CD14-positive monocyte (primary cell): ENCODE data around the gene DENND1A. TPM values are rescaled to one million over a fixed set of nuclear protein-coding genes. Genes with fewer than 3 reads are reported as not detected.

Experiments used
- DNase-seq, 3 donors: peaks; one replicate each; pipeline ENCODE4 v3.0.0-alpha.2; 2011 to 2022
- H2AFZ ChIP-seq: 2 replicates; pipeline ENCODE4 v1.6.0; 2012; ENCODE audit warnings: mild to moderate bottlenecking, low read depth, low read length, inconsistent platforms; ENCODE audit not compliant: insufficient read depth, poor library complexity, severe bottlenecking
- H3K27ac ChIP-seq, 2 donors: 1 replicate in 1 of 2; 2 replicates in 1 of 2; pipeline ENCODE4 v1.5.1; 2012 to 2013; ENCODE audit warnings: low read length in 2 of 2, control low read depth in 1 of 2, inconsistent platforms in 1 of 2, low read depth in 1 of 2, mild to moderate bottlenecking in 1 of 2
- H3K27me3 ChIP-seq, 2 donors: one replicate each; pipeline versions ENCODE4 v1.6.0 to v1.6.1; 2011 to 2013; ENCODE audit warnings: low read length in 2 of 2; ENCODE audit not compliant: control insufficient read depth in 2 of 2, insufficient read depth in 2 of 2
- H3K36me3 ChIP-seq, 2 donors: replicated peaks in 1 of 2; 1 replicate in 1 of 2; 2 replicates in 1 of 2; pipeline versions ENCODE4 v1.5.1 to v1.6.1; 2012 to 2013; ENCODE audit warnings: low read length in 2 of 2, control low read depth in 1 of 2, inconsistent platforms in 1 of 2, mild to moderate bottlenecking in 1 of 2; ENCODE audit not compliant: insufficient read depth in 2 of 2, control insufficient read depth in 1 of 2
- H3K4me1 ChIP-seq, 2 donors: 1 replicate in 1 of 2; 2 replicates in 1 of 2; pipeline versions ENCODE4 v1.5.1 to v1.6.1; 2012 to 2013; ENCODE audit warnings: low read length in 2 of 2, control low read depth in 1 of 2, inconsistent platforms in 1 of 2, mild to moderate bottlenecking in 1 of 2, moderate library complexity in 1 of 2; ENCODE audit not compliant: insufficient read depth in 2 of 2, control insufficient read depth in 1 of 2
- H3K4me2 ChIP-seq: replicated peaks from 2 replicates; pipeline ENCODE3; 2012; ENCODE audit warnings: low read length, moderate library complexity, mild to moderate bottlenecking; ENCODE audit not compliant: poor library complexity, severe bottlenecking; ENCODE audit errors: extremely low read depth
- H3K4me3 ChIP-seq, 3 experiments: fragments of 200-600 bp in 1 of 3; sonication (generic) in 1 of 3; replicated peaks in 1 of 3; 1 replicate in 2 of 3; 2 replicates in 1 of 3; pipeline ENCODE4 v1.5.1; 2011 to 2013; ENCODE audit warnings: low read length in 3 of 3, mild to moderate bottlenecking in 3 of 3, control low read depth in 2 of 3, low read depth in 2 of 3, inconsistent platforms in 1 of 3, moderate library complexity in 1 of 3
- H3K79me2 ChIP-seq: 2 replicates; pipeline ENCODE4 v1.6.0; 2012; ENCODE audit warnings: mild to moderate bottlenecking, control low read depth, inconsistent platforms, low read length, moderate library complexity; ENCODE audit not compliant: insufficient read depth
- H3K9ac ChIP-seq: 2 replicates; pipeline ENCODE4 v1.6.0; 2017; ENCODE audit warnings: low read length, mild to moderate bottlenecking; ENCODE audit not compliant: insufficient read depth, poor library complexity, severe bottlenecking
- H3K9me3 ChIP-seq, 2 donors: replicated peaks in 1 of 2; 1 replicate in 1 of 2; 2 replicates in 1 of 2; pipeline versions ENCODE4 v1.5.1 to v1.6.1; 2012 to 2013; ENCODE audit warnings: low read length in 2 of 2, control low read depth in 1 of 2; ENCODE audit not compliant: control insufficient read depth in 1 of 2, insufficient read depth in 1 of 2
- H4K20me1 ChIP-seq: 2 replicates; pipeline ENCODE4 v1.6.0; 2012; ENCODE audit warnings: mild to moderate bottlenecking, low read length, control low read depth, moderate library complexity; ENCODE audit not compliant: insufficient read depth
- H3K27ac Mint-ChIP-seq, 7 donors: one replicate each; pipeline ENCODE4 v1.8.0; 2020; ENCODE audit warnings: mild to moderate bottlenecking in 7 of 7, mixed read lengths in 7 of 7, moderate library complexity in 6 of 7, inconsistent platforms in 2 of 7
- H3K27me3 Mint-ChIP-seq, 3 donors: one replicate each; pipeline ENCODE4 v1.8.0; 2021 to 2022; ENCODE audit warnings: low read depth in 3 of 3, mild to moderate bottlenecking in 3 of 3, mixed read lengths in 3 of 3, moderate library complexity in 3 of 3, inconsistent platforms in 1 of 3
- H3K36me3 Mint-ChIP-seq, 2 donors: one replicate each; pipeline ENCODE4 v1.8.0; 2020; ENCODE audit warnings: mixed read lengths in 2 of 2, inconsistent platforms in 1 of 2, mild to moderate bottlenecking in 1 of 2
- H3K4me1 Mint-ChIP-seq: one replicate; pipeline ENCODE4 v1.8.0; 2020; ENCODE audit warnings: mild to moderate bottlenecking, mixed read lengths
- H3K4me3 Mint-ChIP-seq, 2 donors: one replicate each; pipeline ENCODE4 v1.8.0; 2020; ENCODE audit warnings: mild to moderate bottlenecking in 2 of 2, mixed read lengths in 2 of 2, moderate library complexity in 1 of 2
- H3K9me3 Mint-ChIP-seq, 7 donors: one replicate each; pipeline ENCODE4 v1.8.0; 2020 to 2022; ENCODE audit warnings: mixed read lengths in 7 of 7, mild to moderate bottlenecking in 6 of 7, moderate library complexity in 6 of 7, inconsistent platforms in 2 of 7
- whole genome bisulfite sequencing: methylation state at CpG from one replicate; pipeline ENCODE4 v1.1.5; 2013; ENCODE audit warnings: missing lambda C conversion rate; ENCODE audit not compliant: insufficient coverage; 5-methylcytosine and 5-hydroxymethylcytosine counted together
- intact Hi-C, 2 donors: fragments of 100-400 bp; cut with micrococcal nuclease; formaldehyde crosslinking; loops; one replicate each; pipeline versions ENCODE4 v1.15.0 to v1.15.1; 2023
- polyA plus RNA-seq, 3 donors: library from polyadenylated mRNA; depleted of rRNA in 1 of 3; unstranded in 2 of 3; stranded (reverse) in 1 of 3; fragments of 300-500 nt in 2 of 3; fragments of >200 nt in 1 of 3; fragmentation: Illumina TruSeq in 2 of 3; gene quantifications; 1 replicate in 2 of 3; 2 replicates in 1 of 3; pipeline ENCODE4 v1.2.3, GENCODE V29; 2012 to 2021
- TF ChIP-seq, protein P1 (sequence below): fragments of 200-600 bp; IDR thresholded peaks from one replicate; pipeline ENCODE4 v1.8.0; 2022; ENCODE audit warnings: antibody characterized with exemption, mild to moderate bottlenecking

DENND1A gene
- polyA plus RNA-seq, 3 donors, result 24.8 to 73.0 (median 29.4) TPM

DNA sequence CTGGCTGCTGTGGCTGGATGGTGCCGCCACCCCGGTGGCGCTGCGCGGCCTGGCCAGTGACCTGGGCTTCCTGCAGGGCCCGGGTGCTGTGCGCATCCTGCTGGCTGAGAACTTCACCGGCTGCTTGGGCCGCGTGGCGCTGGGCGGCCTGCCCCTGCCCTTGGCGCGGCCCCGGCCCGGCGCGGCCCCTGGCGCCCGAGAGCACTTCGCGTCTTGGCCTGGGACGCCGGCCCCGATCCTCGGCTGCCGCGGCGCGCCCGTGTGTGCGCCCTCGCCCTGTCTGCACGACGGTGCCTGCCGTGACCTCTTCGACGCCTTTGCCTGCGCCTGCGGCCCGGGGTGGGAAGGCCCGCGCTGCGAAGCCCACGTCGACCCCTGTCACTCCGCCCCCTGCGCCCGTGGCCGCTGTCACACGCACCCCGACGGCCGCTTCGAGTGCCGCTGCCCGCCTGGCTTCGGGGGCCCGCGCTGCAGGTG is 556.4 kb downstream of the DENND1A start:
- no peaks in the 10 kb centered on the region for H3K9me3 ChIP-seq
- intact Hi-C loops, result no loop called here
- Mint-ChIP-seq H3K27ac (no peak overlapping the region), H3K36me3 (peaks cover 0 to 2% of the 10 kb centered on the region in 2 donors), H3K4me3 (peak overlapping the region in 1 of 2 donors; percentile 63), H3K27me3 (peaks cover 44 to 65% (median 57%) of the 10 kb centered on the region in 3 donors), H3K9me3 (peaks cover 0 to 5% (median 0%) of the 10 kb centered on the region in 7 donors), H3K4me1 (peaks cover 17% of the 10 kb centered on the region)
- no peak for DNase-seq
- no peaks in the 10 kb centered on the region for H3K79me2 ChIP-seq
- 4% methylated on average over 56 of the region's 60 CpGs for WGBS
- H3K36me3 ChIP-seq, result no peaks in the 10 kb centered on the region
- peaks cover 29% of the 10 kb centered on the region for H4K20me1 ChIP-seq
- H3K27me3 ChIP-seq, result peaks cover 9 to 43% of the 10 kb centered on the region in 2 donors
- no peak overlapping the region for H3K9ac ChIP-seq
- H3K4me3 ChIP-seq, result no peak overlapping the region
- H3K4me2 ChIP-seq, result no peak overlapping the region
- peaks cover 0 to 9% of the 10 kb centered on the region in 2 donors for H3K4me1 ChIP-seq
- no peak overlapping the region for H2AFZ ChIP-seq
- H3K27ac ChIP-seq, result no peak overlapping the region
- TF ChIP-seq, protein P1, sequence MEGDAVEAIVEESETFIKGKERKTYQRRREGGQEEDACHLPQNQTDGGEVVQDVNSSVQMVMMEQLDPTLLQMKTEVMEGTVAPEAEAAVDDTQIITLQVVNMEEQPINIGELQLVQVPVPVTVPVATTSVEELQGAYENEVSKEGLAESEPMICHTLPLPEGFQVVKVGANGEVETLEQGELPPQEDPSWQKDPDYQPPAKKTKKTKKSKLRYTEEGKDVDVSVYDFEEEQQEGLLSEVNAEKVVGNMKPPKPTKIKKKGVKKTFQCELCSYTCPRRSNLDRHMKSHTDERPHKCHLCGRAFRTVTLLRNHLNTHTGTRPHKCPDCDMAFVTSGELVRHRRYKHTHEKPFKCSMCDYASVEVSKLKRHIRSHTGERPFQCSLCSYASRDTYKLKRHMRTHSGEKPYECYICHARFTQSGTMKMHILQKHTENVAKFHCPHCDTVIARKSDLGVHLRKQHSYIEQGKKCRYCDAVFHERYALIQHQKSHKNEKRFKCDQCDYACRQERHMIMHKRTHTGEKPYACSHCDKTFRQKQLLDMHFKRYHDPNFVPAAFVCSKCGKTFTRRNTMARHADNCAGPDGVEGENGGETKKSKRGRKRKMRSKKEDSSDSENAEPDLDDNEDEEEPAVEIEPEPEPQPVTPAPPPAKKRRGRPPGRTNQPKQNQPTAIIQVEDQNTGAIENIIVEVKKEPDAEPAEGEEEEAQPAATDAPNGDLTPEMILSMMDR, result no peak

DNA sequence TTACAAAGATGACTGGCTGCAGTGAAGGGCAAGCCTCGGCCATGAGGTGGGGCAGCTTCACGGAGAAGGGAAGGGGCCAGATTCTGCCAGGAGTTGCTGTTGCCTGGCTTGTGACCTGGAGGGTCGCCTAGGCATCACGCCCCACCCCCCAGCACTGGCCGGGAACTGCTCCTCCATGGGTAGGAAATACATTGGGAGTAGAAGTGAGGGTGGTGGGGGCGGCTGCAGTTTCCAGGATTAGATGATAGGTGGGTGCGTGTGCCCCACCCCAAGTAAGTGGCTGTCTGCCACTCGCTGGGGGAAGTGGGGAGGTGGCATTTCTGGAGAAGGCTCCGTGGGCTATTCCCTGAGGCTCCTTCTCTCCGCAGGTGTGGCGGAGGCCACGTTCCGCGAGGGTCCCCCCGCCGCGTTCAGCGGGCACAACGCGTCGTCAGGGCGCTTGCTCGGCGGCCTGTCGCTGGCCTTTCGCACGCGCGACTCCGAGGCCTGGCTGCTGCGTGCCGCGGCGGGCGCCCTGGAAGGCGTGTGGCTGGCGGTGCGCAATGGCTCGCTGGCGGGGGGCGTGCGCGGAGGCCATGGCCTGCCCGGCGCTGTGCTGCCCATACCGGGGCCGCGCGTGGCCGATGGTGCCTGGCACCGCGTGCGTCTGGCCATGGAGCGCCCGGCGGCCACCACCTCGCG is 557.0 kb downstream of the DENND1A start:
- Histone ChIP-seq H3K4me1 (peaks cover 0 to 9% of the 10 kb centered on the region in 2 donors), H3K27ac (no peak overlapping the region), H3K9ac (no peak overlapping the region), H3K4me3 (no peak overlapping the region), H2AFZ (no peak overlapping the region), H3K4me2 (no peak overlapping the region), H3K9me3 (no peaks in the 10 kb centered on the region), H4K20me1 (peaks cover 29% of the 10 kb centered on the region), H3K36me3 (no peaks in the 10 kb centered on the region), H3K27me3 (peaks cover 9 to 43% of the 10 kb centered on the region in 2 donors), H3K79me2 (no peaks in the 10 kb centered on the region)
- Mint-ChIP-seq H3K4me3 (peak overlapping the region in 1 of 2 donors; percentile 86), H3K4me1 (peaks cover 17% of the 10 kb centered on the region), H3K36me3 (peaks cover 0 to 2% of the 10 kb centered on the region in 2 donors), H3K27ac (peak overlapping the region in 1 of 7 donors; percentile 26), H3K27me3 (peaks cover 44 to 63% (median 57%) of the 10 kb centered on the region in 3 donors), H3K9me3 (peaks cover 0 to 5% (median 0%) of the 10 kb centered on the region in 7 donors)
- TF ChIP-seq, protein P1, result no peak
- intact Hi-C loops, result no loop called here
- 19% methylated on average over 54 of the region's 58 CpGs for WGBS
- DNase-seq, result no peak
